OCI-LY1 (cell line): ENCODE data around the gene PSD2.

Source experiments
- H2AFZ ChIP-seq: fragments of 200-600 bp; sonication (generic), shearing (Covaris generic); 2 replicates; pipeline ENCODE4 v1.6.0; 2014; ENCODE audit warnings: antibody characterized with exemption, mild to moderate bottlenecking, low read length
- H3F3A ChIP-seq: fragments of 200-600 bp; sonication (generic), shearing (Covaris generic); 2 replicates; pipeline ENCODE4 v1.6.0; 2014; ENCODE audit warnings: mild to moderate bottlenecking, antibody characterized with exemption, low read length, moderate library complexity; ENCODE audit not compliant: insufficient read depth
- H3K27ac ChIP-seq: fragments of 200-600 bp; sonication (generic); 2 replicates; pipeline ENCODE4 v1.5.1; 2014; ENCODE audit warnings: low read length, mixed run types, mild to moderate bottlenecking, low read depth; ENCODE audit not compliant: poor library complexity, severe bottlenecking
- H3K27me3 ChIP-seq: fragments of 200-600 bp; sonication (generic); 2 replicates; pipeline ENCODE4 v1.6.0; 2014; ENCODE audit warnings: antibody characterized with exemption, mild to moderate bottlenecking, low read length, moderate library complexity; ENCODE audit not compliant: insufficient read depth
- H3K36me3 ChIP-seq: fragments of 200-600 bp; sonication (generic); 2 replicates; pipeline ENCODE4 v1.6.1; 2014; ENCODE audit warnings: mild to moderate bottlenecking, antibody characterized with exemption, low read length, moderate library complexity, mixed read lengths; ENCODE audit not compliant: insufficient read depth
- H3K4me1 ChIP-seq: fragments of 200-600 bp; sonication (generic); 2 replicates; pipeline ENCODE4 v1.5.1; 2014; ENCODE audit warnings: mild to moderate bottlenecking, low read length, moderate library complexity; ENCODE audit not compliant: insufficient read depth, severe bottlenecking
- H3K4me2 ChIP-seq: fragments of 200-600 bp; sonication (generic), shearing (Covaris generic); 2 replicates; pipeline ENCODE4 v1.6.1; 2014; ENCODE audit warnings: low read length
- H3K4me3 ChIP-seq: fragments of 200-600 bp; sonication (generic); 2 replicates; pipeline ENCODE4 v1.5.1; 2014; ENCODE audit warnings: low read length, low read depth, mild to moderate bottlenecking, mixed read lengths; ENCODE audit not compliant: poor library complexity, severe bottlenecking
- H3K79me2 ChIP-seq: fragments of 200-600 bp; shearing (Covaris generic); 2 replicates; pipeline ENCODE4 v1.6.1; 2016; ENCODE audit warnings: mixed run types, low read length, mixed read lengths; ENCODE audit not compliant: insufficient read depth
- H3K9ac ChIP-seq: fragments of 200-600 bp; sonication (generic), shearing (Covaris generic); 2 replicates; pipeline ENCODE4 v1.6.1; 2014; ENCODE audit warnings: mild to moderate bottlenecking, low read length, mixed read lengths
- H3K9me2 ChIP-seq: fragments of 200-600 bp; sonication (generic), shearing (Covaris generic); 2 replicates; pipeline ENCODE4 v1.6.1; 2014; ENCODE audit warnings: low read depth, mild to moderate bottlenecking, low read length, mixed read lengths
- H3K9me3 ChIP-seq: fragments of 200-600 bp; shearing (Covaris generic); 2 replicates; pipeline ENCODE4 v1.6.1; 2014; ENCODE audit warnings: low read length, mixed read lengths
- H4K20me1 ChIP-seq: fragments of 200-600 bp; sonication (generic), shearing (Covaris generic); 2 replicates; pipeline ENCODE4 v1.6.0; 2016; ENCODE audit warnings: mild to moderate bottlenecking, low read length; ENCODE audit not compliant: insufficient read depth
- EZH2 ChIP-seq: fragments of 200-600 bp; sonication (generic), shearing (Covaris generic); IDR thresholded peaks from 2 replicates; pipeline ENCODE4 v1.8.0; 2017; ENCODE audit warnings: borderline replicate concordance, mixed run types, mild to moderate bottlenecking, antibody characterized with exemption, low read length, moderate library complexity, mixed read lengths
- TF ChIP-seq, protein P1 (sequence below): fragments of 200-600 bp; sonication (generic), shearing (Covaris generic); IDR thresholded peaks from 2 replicates; pipeline ENCODE4 v1.5.1; 2017; ENCODE audit warnings: mild to moderate bottlenecking, antibody characterized with exemption, low read length, moderate library complexity, mixed read lengths

Gene PSD2

GRCh38 chr5:139796061-139796806, 626 bp downstream of the PSD2 start:
- Histone ChIP-seq H3K9me2 (no peaks in the 10 kb centered on the region), H3K4me3 (no peak overlapping the region), H4K20me1 (no peaks in the 10 kb centered on the region), H3K36me3 (no peaks in the 10 kb centered on the region), H3K27me3 (no peaks in the 10 kb centered on the region; the same call in 1 of the 2 replicates), H2AFZ (no peak overlapping the region), H3K4me2 (no peak overlapping the region), H3F3A (no peaks in the 10 kb centered on the region), H3K9ac (no peak overlapping the region), H3K27ac (no peak overlapping the region), H3K79me2 (no peaks in the 10 kb centered on the region), H3K9me3 (no peaks in the 10 kb centered on the region), H3K4me1 (no peaks in the 10 kb centered on the region)
- TF ChIP-seq, protein P1, sequence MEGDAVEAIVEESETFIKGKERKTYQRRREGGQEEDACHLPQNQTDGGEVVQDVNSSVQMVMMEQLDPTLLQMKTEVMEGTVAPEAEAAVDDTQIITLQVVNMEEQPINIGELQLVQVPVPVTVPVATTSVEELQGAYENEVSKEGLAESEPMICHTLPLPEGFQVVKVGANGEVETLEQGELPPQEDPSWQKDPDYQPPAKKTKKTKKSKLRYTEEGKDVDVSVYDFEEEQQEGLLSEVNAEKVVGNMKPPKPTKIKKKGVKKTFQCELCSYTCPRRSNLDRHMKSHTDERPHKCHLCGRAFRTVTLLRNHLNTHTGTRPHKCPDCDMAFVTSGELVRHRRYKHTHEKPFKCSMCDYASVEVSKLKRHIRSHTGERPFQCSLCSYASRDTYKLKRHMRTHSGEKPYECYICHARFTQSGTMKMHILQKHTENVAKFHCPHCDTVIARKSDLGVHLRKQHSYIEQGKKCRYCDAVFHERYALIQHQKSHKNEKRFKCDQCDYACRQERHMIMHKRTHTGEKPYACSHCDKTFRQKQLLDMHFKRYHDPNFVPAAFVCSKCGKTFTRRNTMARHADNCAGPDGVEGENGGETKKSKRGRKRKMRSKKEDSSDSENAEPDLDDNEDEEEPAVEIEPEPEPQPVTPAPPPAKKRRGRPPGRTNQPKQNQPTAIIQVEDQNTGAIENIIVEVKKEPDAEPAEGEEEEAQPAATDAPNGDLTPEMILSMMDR, result no peak
- no peak for TF ChIP-seq EZH2

GRCh38 chr5:139797335-139797734, 1.7 kb downstream of the PSD2 start:
- TF ChIP-seq, protein P1, result no peak
- no peaks in the 10 kb centered on the region for H3K4me1 ChIP-seq
- no peak overlapping the region for H3K27ac ChIP-seq
- H3K9me3 ChIP-seq, result no peaks in the 10 kb centered on the region
- no peaks in the 10 kb centered on the region for H3K79me2 ChIP-seq
- no peak overlapping the region for H3K4me2 ChIP-seq
- H4K20me1 ChIP-seq, result no peaks in the 10 kb centered on the region
- H3K9me2 ChIP-seq, result no peaks in the 10 kb centered on the region
- H2AFZ ChIP-seq, result no peak overlapping the region
- H3K36me3 ChIP-seq, result no peaks in the 10 kb centered on the region
- no peaks in the 10 kb centered on the region; the same call in 1 of the 2 replicates for H3K27me3 ChIP-seq
- H3K4me3 ChIP-seq, result no peak overlapping the region
- H3K9ac ChIP-seq, result no peak overlapping the region
- no peaks in the 10 kb centered on the region for H3F3A ChIP-seq

DNA sequence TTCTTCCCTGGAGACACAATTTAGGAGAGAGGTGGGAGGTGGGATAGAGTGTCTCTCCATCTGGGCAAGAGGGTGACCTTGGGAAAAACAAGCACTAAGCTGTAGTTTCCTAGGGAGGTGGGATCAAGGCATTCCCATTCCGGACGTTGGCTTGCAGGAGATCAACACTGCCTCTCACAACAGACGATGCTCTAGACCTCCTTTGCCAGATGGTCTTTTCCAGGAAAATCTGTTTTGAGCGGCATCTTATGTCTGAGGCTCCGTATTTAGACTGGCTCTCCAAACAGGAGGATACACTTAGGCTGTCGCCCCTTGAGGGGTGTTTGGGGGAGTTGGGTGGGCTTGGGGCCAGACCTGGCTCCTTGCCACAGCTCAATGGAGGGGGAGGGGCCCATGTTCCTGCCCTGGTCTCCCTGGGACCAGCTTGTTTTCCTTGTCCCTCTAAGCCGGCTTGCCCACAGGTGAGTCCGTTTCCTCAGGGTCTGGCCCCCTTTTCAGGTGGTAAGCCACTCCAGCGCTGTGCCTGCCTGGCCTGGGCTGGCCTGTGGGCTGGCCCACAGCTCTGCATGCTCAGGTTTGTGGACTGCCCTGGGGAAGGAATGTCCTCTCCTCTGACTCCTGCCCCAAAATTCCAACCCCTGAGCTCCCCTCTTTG, 2.4 kb downstream of the PSD2 start:
- Histone ChIP-seq H3K36me3 (no peaks in the 10 kb centered on the region), H4K20me1 (no peaks in the 10 kb centered on the region), H3K9me3 (no peaks in the 10 kb centered on the region), H3K4me1 (no peaks in the 10 kb centered on the region), H3K4me2 (no peak overlapping the region), H3K9me2 (no peaks in the 10 kb centered on the region), H2AFZ (no peak overlapping the region), H3F3A (no peaks in the 10 kb centered on the region), H3K27ac (no peak overlapping the region), H3K4me3 (no peak overlapping the region), H3K79me2 (no peaks in the 10 kb centered on the region), H3K27me3 (no peaks in the 10 kb centered on the region; the same call in 1 of the 2 replicates), H3K9ac (no peak overlapping the region)
- no peak for TF ChIP-seq EZH2
- TF ChIP-seq, protein P1, result no peak
